Esophagus squamous epithelium (tissue), 5 donors: ENCODE data around the gene FN3K. TPM values are rescaled to one million over a fixed set of nuclear protein-coding genes. Genes with fewer than 3 reads are reported as not detected.
"Not testable (repeated sequence)": the region's sequence is repeated elsewhere in the genome, so short reads cannot be mapped to it uniquely, and the experiment has no call there.

ENCODE experiments used
- DNase-seq: peaks from one replicate; lab custom pipeline; 2025; lab: John Stamatoyannopoulos, UW
- H3K27ac ChIP-seq, 4 donors: fragments of 200-600 bp; sonication (generic); one replicate each; pipeline ENCODE4 v1.5.1; 2016 to 2019; ENCODE audit warnings: mild to moderate bottlenecking in 1 of 4
- H3K27me3 ChIP-seq, 4 donors: fragments of 200-600 bp; sonication (generic); 1 replicate in 3 of 4; 2 replicates in 1 of 4; pipeline versions ENCODE4 v1.5.1 to v1.6.0; 2017 to 2021; ENCODE audit warnings: antibody characterized with exemption in 1 of 4
- H3K36me3 ChIP-seq, 3 donors: fragments of 200-600 bp; sonication (generic); one replicate each; pipeline ENCODE4 v1.5.1; 2016 to 2019
- H3K4me1 ChIP-seq, 3 donors: fragments of 200-600 bp; sonication (generic); one replicate each; pipeline ENCODE4 v1.5.1; 2017 to 2019
- H3K4me3 ChIP-seq, 4 donors: fragments of 200-600 bp; sonication (generic); 1 replicate in 3 of 4; 2 replicates in 1 of 4; pipeline ENCODE4 v1.5.1; 2016 to 2019; ENCODE audit warnings: mild to moderate bottlenecking in 2 of 4, moderate library complexity in 1 of 4
- H3K9me3 ChIP-seq, 3 donors: fragments of 200-600 bp; sonication (generic); one replicate each; pipeline ENCODE4 v1.5.1; 2016 to 2019
- CTCF ChIP-seq, 6 experiments: fragments of 450-650 bp in 4 of 6; fragments of 200-600 bp in 2 of 6; sonication (generic) in 2 of 6; IDR thresholded peaks; one replicate each; pipeline ENCODE4 v1.5.1; 2016 to 2019; ENCODE audit warnings: antibody characterized with exemption in 6 of 6, mild to moderate bottlenecking in 4 of 6, moderate library complexity in 4 of 6
- POLR2A ChIP-seq, 4 donors: fragments of 450-650 bp; IDR thresholded peaks; one replicate each; pipeline ENCODE4 v1.6.1; 2017; ENCODE audit warnings: antibody characterized with exemption in 4 of 4, mild to moderate bottlenecking in 4 of 4, moderate library complexity in 3 of 4
- WGBS, 2 donors: methylation state at CpG; one replicate each; pipeline ENCODE4 v1.1.5; 2018; 5-methylcytosine and 5-hydroxymethylcytosine counted together
- intact Hi-C: fragments of 100-400 bp; cut with DNase I; formaldehyde crosslinking; loops from one replicate; pipeline ENCODE4 v1.15.0; 2022
- total RNA-seq, 4 donors: library from RNA; depleted of rRNA; stranded (reverse); fragments of >200 nt; gene quantifications; one replicate each; pipeline ENCODE4 v1.1.0, GENCODE V29; 2016
- donor health status: DM: yes; HTN: yes; CAD: no.

FN3K gene
- total RNA-seq, 4 donors from 2014 or later = 0.44 to 10.2 (median 2.3) TPM; not detected in 1

GRCh38 chr17:82780971-82781893, 45.8 kb downstream of the FN3K start:
- Histone ChIP-seq H3K27ac (peak overlapping the region in 1 of 4 donors; percentile 39), H3K36me3 (peaks cover 0 to 37% (median 0%) of the 10 kb centered on the region in 3 donors), H3K4me1 (peaks cover 6 to 43% (median 7%) of the 10 kb centered on the region in 3 donors), H3K9me3 (no peaks in the 10 kb centered on the region), H3K27me3 (no peaks in the 10 kb centered on the region), H3K4me3 (no peak overlapping the region)
- 75 to 80% methylated on average over 20 to 21 of the region's 27 CpGs for WGBS, 2 donors
- DNase-seq = no peak
- intact Hi-C loops = loop anchor here (10.0 kb wide), 1 partner anchor 134 kb away; no protein-coding TSS in a partner anchor
- TF ChIP-seq POLR2A (IDR thresholded peaks at IDR 0.05) = no peak
- no peak for TF ChIP-seq CTCF (IDR thresholded peaks at IDR 0.05)

- Histone ChIP-seq H3K4me3 (peak overlapping the region in 1 of 4 donors; percentile 28), H3K9me3 (no peaks in the 10 kb centered on the region), H3K4me1 (peaks cover 9 to 49% (median 14%) of the 10 kb centered on the region in 3 donors), H3K27ac (peak overlapping the region in 3 of 4 donors; percentile 39 to 62 (median 52)), H3K27me3 (no peaks in the 10 kb centered on the region), H3K36me3 (peaks cover 0 to 31% (median 0%) of the 10 kb centered on the region in 3 donors)
- peak; percentile 42 for DNase-seq
- TF ChIP-seq CTCF (IDR thresholded peaks at IDR 0.05) = peak; percentile 94 to 99 (median 98)
- no peak for TF ChIP-seq POLR2A (IDR thresholded peaks at IDR 0.05)
- intact Hi-C loops = loop anchor here (10.0 kb wide), 1 partner anchor 133 kb away; no protein-coding TSS in a partner anchor
- WGBS, 2 donors = 20 to 24% methylated on average over 1 to 7 of the region's 8 CpGs
These were observed 46.5 kb downstream of the FN3K start for GRCh38 chr17:82781894-82782274.

GRCh38 chr17:82782657-82783207, 47.3 kb downstream of the FN3K start:
- WGBS, 2 donors = 77 to 81% methylated on average over 28 to 38 of the region's 42 CpGs
- no peak for DNase-seq
- peaks cover 0 to 30% (median 0%) of the 10 kb centered on the region in 3 donors for H3K36me3 ChIP-seq
- no peak for TF ChIP-seq POLR2A (IDR thresholded peaks at IDR 0.05)
- no peak for TF ChIP-seq CTCF (IDR thresholded peaks at IDR 0.05)
- H3K4me3 ChIP-seq = peak overlapping the region in 1 of 4 donors; percentile 28
- H3K9me3 ChIP-seq = no peaks in the 10 kb centered on the region
- peak overlapping the region in 3 of 4 donors; percentile 39 to 62 (median 52) for H3K27ac ChIP-seq
- intact Hi-C loops = loop anchor here (10.0 kb wide), 1 partner anchor 132 kb away; no protein-coding TSS in a partner anchor
- H3K27me3 ChIP-seq = no peaks in the 10 kb centered on the region
- peaks cover 9 to 58% (median 16%) of the 10 kb centered on the region in 3 donors for H3K4me1 ChIP-seq

GRCh38 chr17:82783498-82783897, 48.1 kb downstream of the FN3K start:
- DNase-seq = no peak
- 89 to 92% methylated on average over 13 to 18 of the region's 18 CpGs for WGBS, 2 donors
- intact Hi-C loops = loop anchor here (10.0 kb wide), 1 partner anchor 131 kb away; no protein-coding TSS in a partner anchor
- peaks cover 9 to 65% (median 24%) of the 10 kb centered on the region in 3 donors for H3K4me1 ChIP-seq
- no peaks in the 10 kb centered on the region for H3K9me3 ChIP-seq
- no peak for TF ChIP-seq CTCF (IDR thresholded peaks at IDR 0.05)
- TF ChIP-seq POLR2A (IDR thresholded peaks at IDR 0.05) = no peak
- peaks cover 0 to 30% (median 0%) of the 10 kb centered on the region in 3 donors for H3K36me3 ChIP-seq
- no peaks in the 10 kb centered on the region for H3K27me3 ChIP-seq
- no peak overlapping the region for H3K4me3 ChIP-seq
- H3K27ac ChIP-seq = peak overlapping the region in 1 of 4 donors; percentile 39

GRCh38 chr17:82785581-82785980, 50.2 kb downstream of the FN3K start:
- Histone ChIP-seq H3K27ac (peak overlapping the region in 3 of 4 donors; percentile 76 to 91 (median 87)), H3K36me3 (peaks cover 0 to 36% (median 0%) of the 10 kb centered on the region in 3 donors), H3K4me1 (peaks cover 20 to 74% (median 26%) of the 10 kb centered on the region in 3 donors)
- not testable (repeated sequence) for DNase-seq, H3K4me3 ChIP-seq, H3K27me3 ChIP-seq, H3K9me3 ChIP-seq
- 100% methylated on average over 3 of the region's 16 CpGs; no CpG with 5 or more reads in 1 of the 2 donors for WGBS, 2 donors
- intact Hi-C loops = loop anchor here (10.0 kb wide), 1 partner anchor 129 kb away; no protein-coding TSS in a partner anchor
